B cell (primary cell): ENCODE measurements around the gene TEX28.

Experiments
- EZH2 ChIP-seq: IDR thresholded peaks from 2 replicates; pipeline ENCODE4 v1.6.1; 2012; ENCODE audit warnings: borderline replicate concordance, low read depth, mild to moderate bottlenecking, moderate library complexity, low read length; ENCODE audit not compliant: insufficient read depth, poor library complexity, severe bottlenecking
- TF ChIP-seq, protein P1 (sequence below): fragments of 200-600 bp; IDR thresholded peaks from one replicate; pipeline ENCODE4 v1.8.0; 2022; ENCODE audit warnings: antibody characterized with exemption, mild to moderate bottlenecking

DNA sequence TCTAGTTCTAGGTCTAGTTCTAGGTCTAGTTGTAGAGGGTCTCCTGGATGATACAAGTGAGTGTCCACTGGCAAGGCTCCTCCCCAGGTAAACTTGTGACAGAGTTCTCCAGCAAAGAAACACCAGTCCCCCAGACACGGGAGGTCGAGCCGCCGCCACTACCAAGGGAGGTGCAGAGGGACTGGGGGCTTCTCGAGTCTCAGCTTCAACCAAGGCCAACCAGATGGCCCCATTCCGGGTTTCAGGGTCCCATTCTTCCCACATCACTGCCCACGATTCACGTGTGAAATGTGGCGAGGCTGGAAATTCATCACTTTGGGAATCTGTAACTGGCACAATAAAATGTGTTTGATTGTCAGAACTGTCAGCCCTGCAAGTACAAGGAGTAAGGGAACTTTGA, 38.2 kb upstream of the TEX28 start:
- TF ChIP-seq, protein P1, sequence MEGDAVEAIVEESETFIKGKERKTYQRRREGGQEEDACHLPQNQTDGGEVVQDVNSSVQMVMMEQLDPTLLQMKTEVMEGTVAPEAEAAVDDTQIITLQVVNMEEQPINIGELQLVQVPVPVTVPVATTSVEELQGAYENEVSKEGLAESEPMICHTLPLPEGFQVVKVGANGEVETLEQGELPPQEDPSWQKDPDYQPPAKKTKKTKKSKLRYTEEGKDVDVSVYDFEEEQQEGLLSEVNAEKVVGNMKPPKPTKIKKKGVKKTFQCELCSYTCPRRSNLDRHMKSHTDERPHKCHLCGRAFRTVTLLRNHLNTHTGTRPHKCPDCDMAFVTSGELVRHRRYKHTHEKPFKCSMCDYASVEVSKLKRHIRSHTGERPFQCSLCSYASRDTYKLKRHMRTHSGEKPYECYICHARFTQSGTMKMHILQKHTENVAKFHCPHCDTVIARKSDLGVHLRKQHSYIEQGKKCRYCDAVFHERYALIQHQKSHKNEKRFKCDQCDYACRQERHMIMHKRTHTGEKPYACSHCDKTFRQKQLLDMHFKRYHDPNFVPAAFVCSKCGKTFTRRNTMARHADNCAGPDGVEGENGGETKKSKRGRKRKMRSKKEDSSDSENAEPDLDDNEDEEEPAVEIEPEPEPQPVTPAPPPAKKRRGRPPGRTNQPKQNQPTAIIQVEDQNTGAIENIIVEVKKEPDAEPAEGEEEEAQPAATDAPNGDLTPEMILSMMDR: no peak
- TF ChIP-seq EZH2: no peak
